Liver (tissue), 3 donors: ENCODE measurements around the gene TSR1.

Experiments used
- ATF3 ChIP-seq: IDR thresholded peaks from 2 replicates; pipeline ENCODE4 v1.6.1; 2016; ENCODE audit warnings: antibody characterized with exemption
- EGR1 ChIP-seq, 2 donors: IDR thresholded peaks; 2 replicates each; pipeline ENCODE4 v1.6.1; 2016 to 2018; ENCODE audit warnings: antibody characterized with exemption in 2 of 2, low read depth in 2 of 2
- FOXA2 ChIP-seq: IDR thresholded peaks from 2 replicates; pipeline ENCODE4 v1.6.1; 2016; ENCODE audit warnings: antibody characterized with exemption
- HNF4G ChIP-seq: IDR thresholded peaks from 2 replicates; pipeline ENCODE4 v1.6.1; 2016; ENCODE audit warnings: antibody characterized with exemption
- JUND ChIP-seq, 2 donors: IDR thresholded peaks; 2 replicates each; pipeline ENCODE4 v1.6.1; 2016; ENCODE audit warnings: antibody characterized with exemption in 2 of 2
- TAF1 ChIP-seq: conservative IDR thresholded peaks from 2 replicates; pipeline ENCODE4 v1.6.1; 2016; ENCODE audit warnings: antibody characterized with exemption, mild to moderate bottlenecking
- YY1 ChIP-seq: IDR thresholded peaks from 2 replicates; pipeline ENCODE4 v1.6.1; 2016; ENCODE audit warnings: antibody characterized with exemption, mild to moderate bottlenecking
- TF ChIP-seq, protein P1 (sequence below): fragments of 150-350 bp; IDR thresholded peaks from 2 replicates; pipeline ENCODE4 v1.5.1; 2017; ENCODE audit warnings: improper control_type of control experiment, low read depth, low read length; ENCODE audit not compliant: missing input control
- TF ChIP-seq, protein P2 (sequence below): IDR thresholded peaks from 2 replicates; pipeline ENCODE4 v1.6.1; 2016; ENCODE audit warnings: antibody characterized with exemption, mild to moderate bottlenecking
- donor health status: healthy.
- donor health status: healthy.

GRCh38 chr17:2370211-2370589 lies 33.9 kb upstream of the TSR1 start:
- TF ChIP-seq, protein P1, sequence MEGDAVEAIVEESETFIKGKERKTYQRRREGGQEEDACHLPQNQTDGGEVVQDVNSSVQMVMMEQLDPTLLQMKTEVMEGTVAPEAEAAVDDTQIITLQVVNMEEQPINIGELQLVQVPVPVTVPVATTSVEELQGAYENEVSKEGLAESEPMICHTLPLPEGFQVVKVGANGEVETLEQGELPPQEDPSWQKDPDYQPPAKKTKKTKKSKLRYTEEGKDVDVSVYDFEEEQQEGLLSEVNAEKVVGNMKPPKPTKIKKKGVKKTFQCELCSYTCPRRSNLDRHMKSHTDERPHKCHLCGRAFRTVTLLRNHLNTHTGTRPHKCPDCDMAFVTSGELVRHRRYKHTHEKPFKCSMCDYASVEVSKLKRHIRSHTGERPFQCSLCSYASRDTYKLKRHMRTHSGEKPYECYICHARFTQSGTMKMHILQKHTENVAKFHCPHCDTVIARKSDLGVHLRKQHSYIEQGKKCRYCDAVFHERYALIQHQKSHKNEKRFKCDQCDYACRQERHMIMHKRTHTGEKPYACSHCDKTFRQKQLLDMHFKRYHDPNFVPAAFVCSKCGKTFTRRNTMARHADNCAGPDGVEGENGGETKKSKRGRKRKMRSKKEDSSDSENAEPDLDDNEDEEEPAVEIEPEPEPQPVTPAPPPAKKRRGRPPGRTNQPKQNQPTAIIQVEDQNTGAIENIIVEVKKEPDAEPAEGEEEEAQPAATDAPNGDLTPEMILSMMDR = no peak
- no peak for TF ChIP-seq TAF1
- TF ChIP-seq FOXA2 = no peak
- no peak for TF ChIP-seq JUND (IDR thresholded peaks at IDR 0.05)
- TF ChIP-seq, protein P2, sequence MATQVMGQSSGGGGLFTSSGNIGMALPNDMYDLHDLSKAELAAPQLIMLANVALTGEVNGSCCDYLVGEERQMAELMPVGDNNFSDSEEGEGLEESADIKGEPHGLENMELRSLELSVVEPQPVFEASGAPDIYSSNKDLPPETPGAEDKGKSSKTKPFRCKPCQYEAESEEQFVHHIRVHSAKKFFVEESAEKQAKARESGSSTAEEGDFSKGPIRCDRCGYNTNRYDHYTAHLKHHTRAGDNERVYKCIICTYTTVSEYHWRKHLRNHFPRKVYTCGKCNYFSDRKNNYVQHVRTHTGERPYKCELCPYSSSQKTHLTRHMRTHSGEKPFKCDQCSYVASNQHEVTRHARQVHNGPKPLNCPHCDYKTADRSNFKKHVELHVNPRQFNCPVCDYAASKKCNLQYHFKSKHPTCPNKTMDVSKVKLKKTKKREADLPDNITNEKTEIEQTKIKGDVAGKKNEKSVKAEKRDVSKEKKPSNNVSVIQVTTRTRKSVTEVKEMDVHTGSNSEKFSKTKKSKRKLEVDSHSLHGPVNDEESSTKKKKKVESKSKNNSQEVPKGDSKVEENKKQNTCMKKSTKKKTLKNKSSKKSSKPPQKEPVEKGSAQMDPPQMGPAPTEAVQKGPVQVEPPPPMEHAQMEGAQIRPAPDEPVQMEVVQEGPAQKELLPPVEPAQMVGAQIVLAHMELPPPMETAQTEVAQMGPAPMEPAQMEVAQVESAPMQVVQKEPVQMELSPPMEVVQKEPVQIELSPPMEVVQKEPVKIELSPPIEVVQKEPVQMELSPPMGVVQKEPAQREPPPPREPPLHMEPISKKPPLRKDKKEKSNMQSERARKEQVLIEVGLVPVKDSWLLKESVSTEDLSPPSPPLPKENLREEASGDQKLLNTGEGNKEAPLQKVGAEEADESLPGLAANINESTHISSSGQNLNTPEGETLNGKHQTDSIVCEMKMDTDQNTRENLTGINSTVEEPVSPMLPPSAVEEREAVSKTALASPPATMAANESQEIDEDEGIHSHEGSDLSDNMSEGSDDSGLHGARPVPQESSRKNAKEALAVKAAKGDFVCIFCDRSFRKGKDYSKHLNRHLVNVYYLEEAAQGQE = no peak
- TF ChIP-seq HNF4G = no peak
- no peak for TF ChIP-seq EGR1 (IDR thresholded peaks at IDR 0.05; ENCODE audit: low read depth in 2 of 2)
- TF ChIP-seq YY1 = no peak
- no peak for TF ChIP-seq ATF3
